WTC11 (cell line): ENCODE data around the gene CELF4. TPM values are rescaled to one million over a fixed set of nuclear protein-coding genes. Genes with fewer than 3 reads are reported as not detected.
A peak's percentile ranks its signal among the peaks of the same experiment; 100 is the strongest.

Source experiments
- ATAC-seq: fragments of 200-7000 bp; cut with Tn5 transposase; 2 replicates; pipeline ENCODE4 v1.10.0; 2021; ENCODE audit warnings: mild to moderate bottlenecking, moderate library complexity
- CTCF ChIA-PET: fragments of 300-600 bp; sonication (Branson Sonifier 250); formaldehyde crosslinking; loops from one replicate; lab custom pipeline; 2021; ENCODE audit warnings: antibody characterized with exemption; lab: Charles Lee
- POLR2A ChIA-PET: fragments of 350-600 bp; sonication (Branson Sonifier 250); formaldehyde crosslinking; loops from one replicate; lab custom pipeline; 2021; ENCODE audit warnings: antibody characterized with exemption; lab: Charles Lee
- DNase-seq: peaks from one replicate; pipeline ENCODE4 v3.0.0; 2021; ENCODE audit warnings: low spot score
- H3K27ac Mint-ChIP-seq: 2 replicates; pipeline ENCODE4 v1.8.0; 2021; ENCODE audit warnings: mixed read lengths
- H3K27me3 Mint-ChIP-seq: 2 replicates; pipeline ENCODE4 v1.8.0; 2021; ENCODE audit warnings: low read depth, mild to moderate bottlenecking, moderate library complexity, mixed read lengths
- H3K36me3 Mint-ChIP-seq: 2 replicates; pipeline ENCODE4 v1.8.0; 2021; ENCODE audit warnings: mixed read lengths
- H3K4me1 Mint-ChIP-seq: 2 replicates; pipeline ENCODE4 v1.8.0; 2022; ENCODE audit warnings: mixed read lengths
- H3K4me3 Mint-ChIP-seq: 2 replicates; pipeline ENCODE4 v1.8.0; 2021; ENCODE audit warnings: mild to moderate bottlenecking, moderate library complexity, mixed read lengths
- H3K9me3 Mint-ChIP-seq: 2 replicates; pipeline ENCODE4 v1.8.0; 2021; ENCODE audit warnings: mixed read lengths
- AFF4 ChIP-seq: sonication (generic); formaldehyde crosslinking; IDR thresholded peaks from 2 replicates; pipeline ENCODE4 v1.8.1; 2023; ENCODE audit warnings: mild to moderate bottlenecking, missing genetic modification reagents, borderline replicate concordance
- ATF2 ChIP-seq: sonication (generic); formaldehyde crosslinking; IDR thresholded peaks from 2 replicates; pipeline ENCODE4 v1.8.1; 2022; ENCODE audit warnings: low read depth, missing genetic modification reagents, borderline replicate concordance
- ATF3 ChIP-seq: sonication (generic); formaldehyde crosslinking; conservative IDR thresholded peaks from 2 replicates; pipeline ENCODE4 v1.8.1; 2022; ENCODE audit warnings: mild to moderate bottlenecking, missing genetic modification reagents
- CREM ChIP-seq: sonication (generic); formaldehyde crosslinking; IDR thresholded peaks from 2 replicates; pipeline ENCODE4 v1.8.1; 2022; ENCODE audit warnings: mild to moderate bottlenecking, missing genetic modification reagents, moderate library complexity
- GRHL2 ChIP-seq: fragments of 250-450 bp; sonication (Bioruptor Pico); IDR thresholded peaks from 2 replicates; pipeline ENCODE4 v1.8.0; 2022; ENCODE audit warnings: mild to moderate bottlenecking, moderate library complexity; ENCODE audit not compliant: insufficient replicate concordance, severe bottlenecking
- MXD4 ChIP-seq: fragments of 250-450 bp; sonication (Bioruptor Pico); IDR thresholded peaks from 2 replicates; pipeline ENCODE4 v1.8.0; 2021; ENCODE audit warnings: mild to moderate bottlenecking, moderate library complexity, borderline replicate concordance
- PRDM15 ChIP-seq: sonication (generic); formaldehyde crosslinking; IDR thresholded peaks from 2 replicates; pipeline ENCODE4 v1.8.0; 2022; ENCODE audit warnings: missing genetic modification reagents
- PRRX2 ChIP-seq: fragments of 250-450 bp; sonication (Bioruptor Pico); IDR thresholded peaks from 2 replicates; pipeline ENCODE4 v1.8.0; 2021; ENCODE audit warnings: mild to moderate bottlenecking
- RELA ChIP-seq: sonication (generic); formaldehyde crosslinking; IDR thresholded peaks from 2 replicates; pipeline ENCODE4 v1.8.1; 2022; ENCODE audit warnings: missing genetic modification reagents, mild to moderate bottlenecking, borderline replicate concordance
- SMAD4 ChIP-seq: sonication (generic); formaldehyde crosslinking; IDR thresholded peaks from 2 replicates; pipeline ENCODE4 v1.8.0; 2022; ENCODE audit warnings: mild to moderate bottlenecking, missing genetic modification reagents
- SOX15 ChIP-seq: fragments of 250-450 bp; sonication (Bioruptor Pico); IDR thresholded peaks from 2 replicates; pipeline ENCODE4 v1.9.0; 2021; ENCODE audit warnings: mild to moderate bottlenecking
- SP1 ChIP-seq: sonication (generic); formaldehyde crosslinking; conservative IDR thresholded peaks from 2 replicates; pipeline ENCODE4 v1.8.1; 2022; ENCODE audit warnings: missing genetic modification reagents
- ZNF425 ChIP-seq: fragments of 250-450 bp; sonication (Bioruptor Pico); conservative IDR thresholded peaks from 2 replicates; pipeline ENCODE4 v1.9.0; 2021; ENCODE audit warnings: mild to moderate bottlenecking
- ZNF532 ChIP-seq: fragments of 250-450 bp; sonication (Bioruptor Pico); IDR thresholded peaks from 2 replicates; pipeline ENCODE4 v1.9.0; 2021; ENCODE audit warnings: mild to moderate bottlenecking, borderline replicate concordance
- total RNA-seq: library from RNA; stranded (reverse); gene quantifications from 3 replicates; pipeline ENCODE4 v1.2.3, GENCODE V29; 2021

CELF4 gene
- total RNA-seq, 1 experiment from 2014 or later = 2.9 TPM

GRCh38 chr18:37572736-37573135, 7.1 kb upstream of the CELF4 start:
- peaks cover 53% of the 10 kb centered on the region for H3K27me3 Mint-ChIP-seq
- ChIA-PET POLR2A (no interaction called here), CTCF (no interaction called here)
- no peaks in the 10 kb centered on the region for H3K9me3 Mint-ChIP-seq
- DNase-seq (no peak), ATAC-seq (no peak)
- no peaks in the 10 kb centered on the region for H3K36me3 Mint-ChIP-seq
- peaks cover 55% of the 10 kb centered on the region for H3K4me1 Mint-ChIP-seq
- no peak overlapping the region for H3K27ac Mint-ChIP-seq
- TF ChIP-seq MXD4 (no peak), SOX15 (CRISPR knock-in tag) (no peak), ATF2 (no peak), PRRX2 (CRISPR knock-in tag) (no peak), SP1 (CRISPR knock-in tag) (no peak), AFF4 (no peak), GRHL2 (CRISPR knock-in tag) (no peak), CREM (CRISPR knock-in tag) (no peak), SMAD4 (no peak), ZNF532 (CRISPR knock-in tag) (no peak)
- H3K4me3 Mint-ChIP-seq = no peak overlapping the region

- POLR2A ChIA-PET = no interaction called here
- Mint-ChIP-seq H3K36me3 (no peaks in the 10 kb centered on the region), H3K4me1 (peaks cover 44% of the 10 kb centered on the region), H3K27ac (no peak overlapping the region), H3K27me3 (peaks cover 65% of the 10 kb centered on the region), H3K9me3 (no peaks in the 10 kb centered on the region), H3K4me3 (no peak overlapping the region; the same call in 1 of the 2 replicates)
- DNase-seq (no peak), ATAC-seq (peak; percentile 6)
- TF ChIP-seq RELA (CRISPR knock-in tag) = no peak
- TF ChIP-seq ATF3 (CRISPR knock-in tag) = no peak
- TF ChIP-seq PRDM15 (CRISPR knock-in tag) = peak; percentile 97
- no peak for TF ChIP-seq ZNF425
- CTCF ChIA-PET = interaction anchor here (0.9 to 2.2 kb wide), 3 partner anchors 17 to 186 kb away, joined by 3 to 13 read pairs (median 4); no protein-coding TSS in a partner anchor
Observed at GRCh38 chr18:37571266-37571665, 5.7 kb upstream of the CELF4 start.
